ENCODE results near the gene ADGRG6.

GRCh38 chr6:142380626-142381025 is 78.8 kb downstream of the ADGRG6 start:
- TF ChIP-seq, protein P1, sequence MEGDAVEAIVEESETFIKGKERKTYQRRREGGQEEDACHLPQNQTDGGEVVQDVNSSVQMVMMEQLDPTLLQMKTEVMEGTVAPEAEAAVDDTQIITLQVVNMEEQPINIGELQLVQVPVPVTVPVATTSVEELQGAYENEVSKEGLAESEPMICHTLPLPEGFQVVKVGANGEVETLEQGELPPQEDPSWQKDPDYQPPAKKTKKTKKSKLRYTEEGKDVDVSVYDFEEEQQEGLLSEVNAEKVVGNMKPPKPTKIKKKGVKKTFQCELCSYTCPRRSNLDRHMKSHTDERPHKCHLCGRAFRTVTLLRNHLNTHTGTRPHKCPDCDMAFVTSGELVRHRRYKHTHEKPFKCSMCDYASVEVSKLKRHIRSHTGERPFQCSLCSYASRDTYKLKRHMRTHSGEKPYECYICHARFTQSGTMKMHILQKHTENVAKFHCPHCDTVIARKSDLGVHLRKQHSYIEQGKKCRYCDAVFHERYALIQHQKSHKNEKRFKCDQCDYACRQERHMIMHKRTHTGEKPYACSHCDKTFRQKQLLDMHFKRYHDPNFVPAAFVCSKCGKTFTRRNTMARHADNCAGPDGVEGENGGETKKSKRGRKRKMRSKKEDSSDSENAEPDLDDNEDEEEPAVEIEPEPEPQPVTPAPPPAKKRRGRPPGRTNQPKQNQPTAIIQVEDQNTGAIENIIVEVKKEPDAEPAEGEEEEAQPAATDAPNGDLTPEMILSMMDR (conservative IDR thresholded peaks at IDR 0.05 in 1 of 2, IDR thresholded peaks at IDR 0.05 in 1 of 2; ENCODE audit: low read depth in 1 of 2, low read length in 2 of 2), result no peak
- TF ChIP-seq EZH2 (IDR thresholded peaks at IDR 0.05; ENCODE audit: low read length, missing control alignments), result no peak
